ENCODE results near the gene ENO1.

ENO1 gene

GRCh38 chr1:8813016-8813763 lies 65.3 kb downstream of the ENO1 start:
- no peak for DNase-seq (ENCODE audit: low spot score)

GRCh38 chr1:8812081-8812480 lies 66.4 kb downstream of the ENO1 start:
- no peak for DNase-seq (ENCODE audit: low spot score)
